ENCODE data around the gene MTNR1A. TPM values are rescaled to one million over a fixed set of nuclear protein-coding genes. Genes with fewer than 3 reads are reported as not detected.

MTNR1A gene
- total RNA-seq, 1 donor from 2014 or later, result not detected

- no peak for DNase-seq
Measured at GRCh38 chr4:186485561-186486062, 69.8 kb downstream of the MTNR1A start.

DNA sequence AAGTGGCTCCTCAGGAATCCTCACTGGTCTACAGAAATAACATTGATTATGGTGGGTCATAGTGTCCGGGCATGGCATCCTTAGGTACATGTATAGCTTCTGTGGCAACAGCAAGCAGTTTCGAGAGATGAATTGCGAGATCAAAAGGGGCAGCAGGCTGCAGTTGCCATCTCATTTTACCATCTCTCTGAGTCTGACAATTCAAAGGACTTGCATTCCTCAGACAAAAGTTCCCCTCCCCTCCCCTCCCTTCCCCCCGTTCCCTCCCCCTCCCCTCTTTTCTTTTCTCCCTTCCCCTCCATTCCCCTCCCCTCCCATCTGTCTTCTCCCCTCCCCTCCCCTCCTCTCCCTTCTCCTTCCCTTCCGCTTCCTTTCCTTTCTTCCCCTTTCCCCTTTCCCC is 70.2 kb downstream of the MTNR1A start:
- no peak for DNase-seq

- DNase-seq, result no peak
Measured at GRCh38 chr4:186483656-186484055, 71.7 kb downstream of the MTNR1A start.

Other genes starting within 250 kb of the MTNR1A start
- gene FAT1, start 168.3 kb upstream of the MTNR1A start, total RNA-seq, result 2.8 and 16.0 TPM in 2 replicates